Measurements from ENCODE around the gene ARHGEF11.

The ARHGEF11 gene

DNA sequence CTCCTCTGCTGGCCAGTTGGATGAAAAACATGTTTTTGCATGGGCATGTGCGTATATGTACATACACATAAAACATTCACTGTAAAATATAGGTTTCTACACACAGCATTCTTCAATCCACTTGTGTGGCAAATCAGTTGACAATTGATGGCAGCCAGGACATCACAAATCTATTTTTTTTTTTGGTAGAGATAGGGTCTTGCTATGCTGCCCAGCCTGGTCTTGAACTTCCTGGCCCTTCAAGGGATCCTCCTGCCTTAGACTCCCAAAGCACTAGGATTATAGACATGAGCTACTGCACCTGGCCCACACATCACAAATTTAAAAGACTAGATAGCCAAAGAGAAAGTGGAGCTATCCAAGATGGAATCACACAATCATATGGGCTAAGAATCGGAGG, 39.6 kb downstream of the ARHGEF11 start:
- Histone ChIP-seq H3K27me3 (replicated peaks; ENCODE audit: control insufficient read depth, insufficient read depth, low read length) (no peaks in the 10 kb centered on the region), H3K36me3 (ENCODE audit: control insufficient read depth, insufficient read depth, low read length) (no peaks in the 10 kb centered on the region), H3K4me3 (replicated peaks; ENCODE audit: low read depth, low read length) (no peak overlapping the region)
- TF ChIP-seq, protein P1, sequence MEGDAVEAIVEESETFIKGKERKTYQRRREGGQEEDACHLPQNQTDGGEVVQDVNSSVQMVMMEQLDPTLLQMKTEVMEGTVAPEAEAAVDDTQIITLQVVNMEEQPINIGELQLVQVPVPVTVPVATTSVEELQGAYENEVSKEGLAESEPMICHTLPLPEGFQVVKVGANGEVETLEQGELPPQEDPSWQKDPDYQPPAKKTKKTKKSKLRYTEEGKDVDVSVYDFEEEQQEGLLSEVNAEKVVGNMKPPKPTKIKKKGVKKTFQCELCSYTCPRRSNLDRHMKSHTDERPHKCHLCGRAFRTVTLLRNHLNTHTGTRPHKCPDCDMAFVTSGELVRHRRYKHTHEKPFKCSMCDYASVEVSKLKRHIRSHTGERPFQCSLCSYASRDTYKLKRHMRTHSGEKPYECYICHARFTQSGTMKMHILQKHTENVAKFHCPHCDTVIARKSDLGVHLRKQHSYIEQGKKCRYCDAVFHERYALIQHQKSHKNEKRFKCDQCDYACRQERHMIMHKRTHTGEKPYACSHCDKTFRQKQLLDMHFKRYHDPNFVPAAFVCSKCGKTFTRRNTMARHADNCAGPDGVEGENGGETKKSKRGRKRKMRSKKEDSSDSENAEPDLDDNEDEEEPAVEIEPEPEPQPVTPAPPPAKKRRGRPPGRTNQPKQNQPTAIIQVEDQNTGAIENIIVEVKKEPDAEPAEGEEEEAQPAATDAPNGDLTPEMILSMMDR (IDR thresholded peaks at IDR 0.05; ENCODE audit: insufficient read depth, low read length, poor library complexity, severe bottlenecking): no peak
- no peak for DNase-seq (ENCODE audit: extremely low read depth, insufficient read length)

GRCh38 chr1:157004806-157005205, 40.7 kb downstream of the ARHGEF11 start:
- H3K27me3 ChIP-seq (replicated peaks; ENCODE audit: control insufficient read depth, insufficient read depth, low read length): no peaks in the 10 kb centered on the region
- DNase-seq (ENCODE audit: extremely low read depth, insufficient read length): no peak
- H3K4me3 ChIP-seq (replicated peaks; ENCODE audit: low read depth, low read length): no peak overlapping the region
- no peaks in the 10 kb centered on the region for H3K36me3 ChIP-seq (ENCODE audit: control insufficient read depth, insufficient read depth, low read length)
- TF ChIP-seq, protein P1 (IDR thresholded peaks at IDR 0.05; ENCODE audit: insufficient read depth, low read length, poor library complexity, severe bottlenecking): no peak

DNA sequence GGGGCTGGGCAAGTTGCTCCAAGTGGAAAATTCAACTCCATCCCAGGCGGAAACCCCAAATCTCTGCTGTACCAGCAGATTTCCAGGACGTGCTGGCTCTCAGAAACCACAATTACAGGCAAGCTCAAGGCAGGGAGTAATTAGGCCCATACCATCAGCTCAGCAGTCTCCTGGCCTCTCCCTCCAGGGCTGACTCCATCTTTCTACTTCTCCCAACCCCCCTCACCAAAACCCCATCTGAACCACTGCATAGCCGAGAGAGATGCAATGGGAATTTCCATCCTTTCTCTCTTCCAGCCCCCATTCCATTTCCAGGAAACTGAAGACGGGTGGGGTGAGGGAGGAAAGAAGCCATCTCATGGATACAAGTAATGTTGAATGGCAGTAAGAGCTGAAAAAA, 41.2 kb downstream of the ARHGEF11 start:
- no peak overlapping the region for H3K4me3 ChIP-seq (replicated peaks; ENCODE audit: low read depth, low read length)
- TF ChIP-seq, protein P1 (IDR thresholded peaks at IDR 0.05; ENCODE audit: insufficient read depth, low read length, poor library complexity, severe bottlenecking): no peak
- no peaks in the 10 kb centered on the region for H3K27me3 ChIP-seq (replicated peaks; ENCODE audit: control insufficient read depth, insufficient read depth, low read length)
- no peak for DNase-seq (ENCODE audit: extremely low read depth, insufficient read length)
- H3K36me3 ChIP-seq (ENCODE audit: control insufficient read depth, insufficient read depth, low read length): no peaks in the 10 kb centered on the region

DNA sequence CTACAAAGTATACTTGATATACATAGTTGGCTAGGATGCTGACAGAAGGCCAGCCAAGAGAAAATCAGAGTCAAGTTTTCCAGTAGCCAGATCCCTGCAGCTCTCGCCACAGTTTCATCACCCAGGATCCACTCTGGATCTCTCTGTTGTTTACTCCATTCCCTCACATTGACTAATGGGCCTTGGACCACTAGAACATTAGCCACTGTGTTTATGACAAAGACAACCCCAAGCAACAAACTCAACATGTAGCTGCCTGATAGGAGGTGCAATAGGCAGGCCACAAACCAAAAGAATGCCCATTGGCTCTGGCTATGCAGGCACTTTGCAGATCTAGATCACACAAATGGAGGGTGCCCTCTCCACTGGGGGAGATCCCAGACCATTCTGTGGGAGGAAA, 44.2 kb downstream of the ARHGEF11 start:
- no peak overlapping the region for H3K4me3 ChIP-seq (replicated peaks; ENCODE audit: low read depth, low read length)
- DNase-seq (ENCODE audit: extremely low read depth, insufficient read length): no peak
- TF ChIP-seq, protein P1 (IDR thresholded peaks at IDR 0.05; ENCODE audit: insufficient read depth, low read length, poor library complexity, severe bottlenecking): no peak
- H3K27me3 ChIP-seq (replicated peaks; ENCODE audit: control insufficient read depth, insufficient read depth, low read length): no peaks in the 10 kb centered on the region
- H3K36me3 ChIP-seq (ENCODE audit: control insufficient read depth, insufficient read depth, low read length): no peaks in the 10 kb centered on the region

- TF ChIP-seq, protein P1 (IDR thresholded peaks at IDR 0.05; ENCODE audit: insufficient read depth, low read length, poor library complexity, severe bottlenecking): no peak
- Histone ChIP-seq H3K4me3 (replicated peaks; ENCODE audit: low read depth, low read length) (no peak overlapping the region), H3K36me3 (ENCODE audit: control insufficient read depth, insufficient read depth, low read length) (no peaks in the 10 kb centered on the region), H3K27me3 (replicated peaks; ENCODE audit: control insufficient read depth, insufficient read depth, low read length) (no peaks in the 10 kb centered on the region)
- DNase-seq (ENCODE audit: extremely low read depth, insufficient read length): no peak
Observed at GRCh38 chr1:157000686-157001085, 44.9 kb downstream of the ARHGEF11 start.

All from GM06990 (cell line).